ENCODE measurements around the gene HBD. TPM values are rescaled to one million over a fixed set of nuclear protein-coding genes. Genes with fewer than 3 reads are reported as not detected.

The HBD gene
- polyA plus RNA-seq, 1 of the 3 experiments (the other 2 are of a cell fraction) = not detected

DNA sequence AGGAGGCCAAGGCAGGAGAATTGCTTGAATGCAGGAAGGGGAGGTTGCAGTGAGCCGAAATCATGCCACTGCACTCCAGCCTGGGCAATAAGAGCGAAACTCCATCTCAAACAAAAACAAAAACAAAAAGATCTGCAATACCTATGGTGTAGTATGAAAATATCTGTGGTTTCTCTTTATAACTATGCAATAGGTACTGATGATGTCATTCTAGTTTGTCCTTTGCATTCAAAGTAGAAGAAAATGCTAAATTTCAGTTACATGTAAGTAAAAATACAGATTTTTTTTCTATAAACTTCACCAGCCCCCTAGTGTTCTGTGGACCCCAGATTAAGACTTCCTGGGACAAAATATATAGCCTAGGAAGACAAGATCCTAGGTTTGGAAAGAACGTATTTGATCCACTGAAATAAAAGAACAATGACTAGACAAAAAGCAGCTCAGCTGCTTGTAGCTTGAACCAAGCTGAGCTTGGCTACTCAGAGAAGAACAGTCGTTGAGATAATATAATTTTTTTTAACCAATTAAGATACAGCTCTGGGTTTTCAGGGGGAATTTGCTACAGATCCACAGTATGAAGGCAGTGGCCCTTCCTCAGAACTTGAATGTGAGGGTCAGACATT lies 38.2 kb upstream of the HBD start:
- Histone ChIP-seq H3K4me1 (ENCODE audit: control insufficient read depth in 1 of 2, insufficient read depth in 2 of 2, low read depth in 1 of 2, low read length in 1 of 2) (no peaks in the 10 kb centered on the region), H3K9me3 (no peaks in the 10 kb centered on the region), H3K4me3 (ENCODE audit: low read depth in 2 of 2, low read length in 1 of 2) (no peak overlapping the region), H3K27ac (ENCODE audit: low read depth in 2 of 2, low read length in 1 of 2) (no peak overlapping the region), H2AFZ (ENCODE audit: low read depth) (no peak overlapping the region), H3K4me2 (no peak overlapping the region), H3K9ac (no peak overlapping the region), H3F3A (replicated peaks; ENCODE audit: insufficient read depth) (no peaks in the 10 kb centered on the region), H3K36me3 (replicated peaks in 1 of 2; ENCODE audit: control insufficient read depth in 1 of 2, insufficient read depth in 2 of 2, low read length in 1 of 2) (no peaks in the 10 kb centered on the region), H3K27me3 (ENCODE audit: insufficient read depth) (peaks cover 16% of the 10 kb centered on the region), H3K9me2 (no peaks in the 10 kb centered on the region), H3K79me2 (ENCODE audit: insufficient read depth) (no peaks in the 10 kb centered on the region), H4K20me1 (ENCODE audit: insufficient read depth) (no peaks in the 10 kb centered on the region)
- POLR2A ChIA-PET = no interaction called here
- no peak for TF ChIP-seq USF1 (IDR thresholded peaks at IDR 0.05; ENCODE audit: borderline replicate concordance, low read depth)
- TF ChIP-seq YY1 (IDR thresholded peaks at IDR 0.05; ENCODE audit: low read depth) = no peak
- no peak for TF ChIP-seq TCF12 (IDR thresholded peaks at IDR 0.05)
- TF ChIP-seq RAD21 (IDR thresholded peaks at IDR 0.05; ENCODE audit: low read length) = no peak
- TF ChIP-seq SIN3A (IDR thresholded peaks at IDR 0.05; ENCODE audit: borderline replicate concordance, low read depth, low read length) = no peak
- no peak for TF ChIP-seq MEF2A (IDR thresholded peaks at IDR 0.05; ENCODE audit: borderline replicate concordance, low read depth)
- no peak for TF ChIP-seq USF2 (IDR thresholded peaks at IDR 0.05; ENCODE audit: borderline replicate concordance, low read depth, low read length)
- TF ChIP-seq, protein P1, sequence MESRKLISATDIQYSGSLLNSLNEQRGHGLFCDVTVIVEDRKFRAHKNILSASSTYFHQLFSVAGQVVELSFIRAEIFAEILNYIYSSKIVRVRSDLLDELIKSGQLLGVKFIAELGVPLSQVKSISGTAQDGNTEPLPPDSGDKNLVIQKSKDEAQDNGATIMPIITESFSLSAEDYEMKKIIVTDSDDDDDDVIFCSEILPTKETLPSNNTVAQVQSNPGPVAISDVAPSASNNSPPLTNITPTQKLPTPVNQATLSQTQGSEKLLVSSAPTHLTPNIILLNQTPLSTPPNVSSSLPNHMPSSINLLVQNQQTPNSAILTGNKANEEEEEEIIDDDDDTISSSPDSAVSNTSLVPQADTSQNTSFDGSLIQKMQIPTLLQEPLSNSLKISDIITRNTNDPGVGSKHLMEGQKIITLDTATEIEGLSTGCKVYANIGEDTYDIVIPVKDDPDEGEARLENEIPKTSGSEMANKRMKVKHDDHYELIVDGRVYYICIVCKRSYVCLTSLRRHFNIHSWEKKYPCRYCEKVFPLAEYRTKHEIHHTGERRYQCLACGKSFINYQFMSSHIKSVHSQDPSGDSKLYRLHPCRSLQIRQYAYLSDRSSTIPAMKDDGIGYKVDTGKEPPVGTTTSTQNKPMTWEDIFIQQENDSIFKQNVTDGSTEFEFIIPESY (IDR thresholded peaks at IDR 0.05; ENCODE audit: borderline replicate concordance, low read depth) = no peak
- TF ChIP-seq RCOR1 (IDR thresholded peaks at IDR 0.05; ENCODE audit: low read length) = no peak
- 21% methylated on average over 4 of the region's 4 CpGs for WGBS (ENCODE audit: low lambda C conversion rate)
- no peak for DNase-seq
- CTCF ChIA-PET = interaction anchor here (0.7 kb wide), 1 partner anchor 124 kb away, joined by 3 read pairs; no protein-coding TSS in a partner anchor

GRCh38 chr11:5269715-5270147 lies 35.4 kb upstream of the HBD start, which contains the start of gene HBE1:
HBE1 (minus strand) TSS chr11:5269945; CDS start chr11:5269890, 55 bp downstream.
- no peak within 1 kb of the TSS for H3K4me3 ChIP-seq (ENCODE audit: low read depth in 2 of 2, low read length in 1 of 2)
- H2AFZ ChIP-seq (ENCODE audit: low read depth) = no peak within 1 kb of the TSS
- DNase-seq = no peak
- TF ChIP-seq FOXJ3 (CRISPR knock-in tag; IDR thresholded peaks at IDR 0.05) (no peak), MAX (IDR thresholded peaks at IDR 0.05; ENCODE audit: low read depth) (no peak), FOSL2 (IDR thresholded peaks at IDR 0.05; ENCODE audit: borderline replicate concordance, low read depth) (no peak), USF2 (IDR thresholded peaks at IDR 0.05; ENCODE audit: borderline replicate concordance, low read depth, low read length) (no peak), GATA2 (CRISPR knock-in tag; IDR thresholded peaks at IDR 0.05) (no peak)
- no peak within 1 kb of the TSS for H3K27ac ChIP-seq (ENCODE audit: low read depth in 2 of 2, low read length in 1 of 2)
- ChIA-PET CTCF (no interaction called here), POLR2A (no interaction called here)
- H3F3A ChIP-seq (replicated peaks; ENCODE audit: insufficient read depth) = no peaks in the 10 kb centered on the region
- no peak within 1 kb of the TSS for H3K9ac ChIP-seq
- H4K20me1 ChIP-seq (ENCODE audit: insufficient read depth) = no peaks in the 10 kb centered on the region
- peaks cover 22% of the 10 kb centered on the region for H3K27me3 ChIP-seq (ENCODE audit: insufficient read depth)
- H3K4me1 ChIP-seq (ENCODE audit: control insufficient read depth in 1 of 2, insufficient read depth in 2 of 2, low read depth in 1 of 2, low read length in 1 of 2) = no peaks in the 10 kb centered on the region
- WGBS (ENCODE audit: low lambda C conversion rate) = 5% methylated on average over 4 of the region's 4 CpGs
- no peaks in the 10 kb centered on the region for H3K36me3 ChIP-seq (replicated peaks in 1 of 2; ENCODE audit: control insufficient read depth in 1 of 2, insufficient read depth in 2 of 2, low read length in 1 of 2)
- no peaks in the 10 kb centered on the region for H3K9me2 ChIP-seq
- no peaks in the 10 kb centered on the region for H3K9me3 ChIP-seq
- no peaks in the 10 kb centered on the region for H3K79me2 ChIP-seq (ENCODE audit: insufficient read depth)
- H3K4me2 ChIP-seq = no peak within 1 kb of the TSS

Measured in SK-N-SH (cell line).